NCI-H2029 (cell line): Measurements from ENCODE around the gene C19orf73.
"Not testable (repeated sequence)": the region's sequence is repeated elsewhere in the genome, so short reads cannot be mapped to it uniquely, and the experiment has no call there.

ENCODE experiments used
- DNase-seq: peaks from one replicate; lab custom pipeline; 2025; lab: John Stamatoyannopoulos, UW

C19orf73 gene

DNA sequence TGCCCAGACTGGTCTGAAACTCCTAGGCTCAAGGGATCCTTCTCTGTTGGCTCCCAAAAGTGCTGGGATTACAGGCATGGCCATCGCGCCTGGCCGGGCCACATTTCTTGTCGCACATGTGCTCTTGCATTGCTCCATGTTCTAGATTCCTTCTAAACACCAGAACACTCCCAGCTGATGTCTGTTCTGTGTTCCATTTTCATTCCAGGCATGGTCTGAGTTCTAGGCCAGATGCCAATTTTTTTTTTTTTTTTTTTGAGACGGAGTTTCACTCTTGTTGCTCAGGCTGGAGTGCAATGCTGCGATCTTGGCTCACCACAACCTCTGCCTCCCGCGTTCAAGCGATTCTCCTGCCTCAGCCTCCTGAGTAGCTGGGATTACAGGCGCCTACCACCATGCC, 2.9 kb upstream of the C19orf73 start:
- not testable (repeated sequence) for DNase-seq

- DNase-seq: no peak
Measured at GRCh38 chr19:49120868-49121267, 1.9 kb upstream of the C19orf73 start.

- no peak for DNase-seq
Measured at GRCh38 chr19:49120325-49120683, 1.4 kb upstream of the C19orf73 start.

GRCh38 chr19:49119411-49120324, 725 bp upstream of the C19orf73 start, which contains the start of gene PPFIA3:
Gene PPFIA3, plus strand, starts transcription at chr19:49119544. Its CDS starts 8,330 bp downstream, at chr19:49127874.
- no peak for DNase-seq

GRCh38 chr19:49117677-49118564, 1.0 kb downstream of the C19orf73 start:
- DNase-seq: no peak

DNA sequence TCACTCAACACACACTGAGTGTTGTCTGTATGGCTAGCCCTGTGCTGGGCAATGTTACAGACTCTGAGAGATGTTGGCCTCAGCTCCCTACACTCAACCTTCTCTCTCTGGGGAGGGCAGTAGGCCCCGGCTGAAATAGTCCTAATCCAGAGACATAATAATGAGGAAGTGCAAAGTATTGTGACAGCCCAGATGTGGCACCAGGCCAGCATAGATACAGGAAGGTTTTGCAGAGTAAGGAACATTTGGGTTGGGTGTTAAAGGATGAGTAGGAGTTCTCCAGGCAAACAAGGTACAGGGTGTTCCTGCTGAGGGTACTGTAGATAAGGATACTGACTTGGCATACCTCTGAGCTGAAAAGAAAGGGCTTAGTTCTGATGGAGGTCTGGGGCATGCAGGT, 2.4 kb downstream of the C19orf73 start:
- no peak for DNase-seq

- no peak for DNase-seq
Measured at GRCh38 chr19:49114630-49115363, 4.1 kb downstream of the C19orf73 start.

DNA sequence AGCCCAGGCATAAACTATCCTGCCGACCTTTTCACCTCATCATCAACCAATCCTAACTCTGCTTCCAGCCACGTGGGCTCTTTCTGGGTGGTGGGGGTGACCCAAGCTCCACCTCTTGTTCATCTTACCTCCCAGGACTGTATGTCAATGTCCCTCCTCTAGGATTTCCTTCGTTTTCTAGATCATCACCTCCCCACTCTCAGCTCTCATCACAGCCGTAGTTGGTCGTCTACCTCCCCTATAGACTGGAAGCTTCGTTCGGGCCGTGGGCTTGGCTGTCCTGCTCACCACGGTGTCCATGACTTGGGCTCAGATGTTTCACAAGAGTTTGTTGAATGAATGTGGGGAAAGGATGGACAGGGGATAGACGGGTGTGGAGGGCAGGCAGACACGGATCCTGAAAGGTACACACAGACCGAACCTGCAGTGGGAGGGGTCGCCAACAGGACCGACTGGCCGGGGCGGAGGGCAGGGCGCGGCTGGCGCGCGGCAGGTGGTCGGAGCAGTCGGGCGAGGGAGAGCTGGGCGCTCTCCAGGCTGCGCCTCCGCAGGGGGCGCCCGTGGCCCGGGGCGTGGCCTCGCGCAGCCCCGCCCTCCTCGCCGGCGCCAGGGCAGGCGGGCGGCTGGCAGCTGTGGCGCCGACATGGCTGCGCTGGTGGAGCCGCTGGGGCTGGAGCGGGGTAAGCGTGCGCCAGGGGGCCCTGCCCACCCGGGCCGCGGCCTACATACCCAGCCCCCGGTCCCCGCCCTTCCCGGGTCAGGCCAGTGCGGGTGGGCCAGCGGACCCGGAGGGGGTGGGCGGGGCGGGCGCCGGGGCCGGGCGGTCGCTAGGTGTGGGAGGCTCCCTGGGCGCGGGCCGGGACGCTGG, 4.9 kb downstream of the C19orf73 start, which contains the start of gene LIN7B:
LIN7B (plus strand) TSS at position 609 of the 868 bp plus-strand sequence; CDS start at position 644, 35 bp downstream.
- peak; percentile 61 for DNase-seq

DNA sequence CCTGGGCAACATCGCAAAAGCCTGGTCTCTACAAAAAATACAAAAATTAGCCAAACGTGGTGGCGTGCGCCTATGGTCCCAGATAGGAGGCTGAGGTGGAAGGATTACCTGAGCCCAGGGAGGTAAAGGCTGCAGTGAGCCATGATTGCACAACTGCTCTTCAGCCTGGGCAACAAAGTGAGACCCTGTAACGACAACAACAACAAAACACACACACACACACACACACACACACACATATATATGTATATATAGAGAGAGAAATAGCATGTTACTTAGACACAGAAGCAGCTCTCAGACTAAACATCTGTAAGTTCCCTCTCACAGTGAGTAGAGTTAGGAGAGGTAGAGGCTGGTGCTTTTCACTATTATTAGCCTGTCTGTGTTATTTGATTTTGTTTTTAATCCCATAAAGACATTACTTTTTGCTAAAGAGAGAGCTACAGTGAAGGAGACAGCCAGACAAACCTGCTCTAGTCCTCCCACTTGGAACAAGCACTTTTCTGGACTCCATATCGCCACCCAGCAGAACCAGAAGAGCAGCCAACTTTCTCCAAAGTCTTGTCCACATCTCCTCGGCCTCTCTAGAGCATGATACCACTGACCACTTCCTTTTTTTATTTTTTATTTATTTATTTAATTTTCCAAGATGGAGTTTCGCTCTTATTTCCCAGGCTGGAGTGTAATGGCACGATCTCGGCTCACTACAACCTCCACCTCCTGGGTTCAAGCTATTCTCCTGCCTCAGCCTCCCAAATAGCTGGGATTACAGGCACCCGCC, 7.5 kb downstream of the C19orf73 start:
- no peak for DNase-seq

DNA sequence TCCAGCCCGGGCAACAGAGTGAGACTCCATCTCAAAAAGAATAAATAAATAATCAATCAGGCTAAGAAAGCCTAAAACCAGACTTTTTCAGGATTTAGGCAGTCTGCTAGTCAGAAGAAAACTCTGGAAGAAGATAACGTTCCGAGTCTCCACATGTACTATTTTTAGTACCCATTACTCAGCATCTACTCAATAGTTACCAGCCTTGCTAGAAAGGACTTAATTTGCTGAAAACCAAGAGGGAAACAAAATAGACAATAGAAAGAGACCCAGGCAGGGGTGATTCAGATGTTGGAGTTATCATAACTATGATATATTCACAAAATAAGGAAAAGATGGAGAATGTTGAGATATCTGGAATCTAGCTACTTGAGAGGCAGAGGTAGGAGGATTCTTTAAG, 8.4 kb downstream of the C19orf73 start:
- no peak for DNase-seq

GRCh38 chr19:49109569-49110233, 9.2 kb downstream of the C19orf73 start:
- DNase-seq: no peak

- no peak for DNase-seq
Measured at GRCh38 chr19:49109051-49109450, 9.9 kb downstream of the C19orf73 start.

- no peak for DNase-seq
Measured at GRCh38 chr19:49107625-49108459, 11.1 kb downstream of the C19orf73 start.

DNA sequence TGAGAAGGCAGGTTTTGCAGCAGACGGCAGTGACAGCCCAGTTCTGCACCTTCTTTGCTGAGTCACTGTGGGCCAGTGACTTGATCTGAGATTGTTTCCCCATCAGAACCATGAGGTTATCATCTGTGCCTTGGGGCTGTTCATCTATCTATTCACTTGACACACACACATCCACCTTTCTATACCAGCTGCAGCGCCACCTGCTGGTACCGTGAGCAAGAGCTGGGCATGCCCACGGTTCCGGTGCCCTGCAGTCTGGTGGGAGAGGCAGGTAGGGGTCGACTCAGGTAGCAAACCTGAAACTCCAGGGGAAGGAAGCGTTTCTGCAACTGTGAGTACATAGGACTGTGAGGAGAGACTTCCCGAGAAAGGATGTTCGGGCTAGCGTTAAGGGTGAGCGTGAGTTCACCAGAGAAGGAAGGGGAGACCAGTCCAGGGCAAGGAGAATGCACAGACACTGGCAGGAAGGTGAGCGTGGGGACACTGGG, 12.3 kb downstream of the C19orf73 start:
- peak; percentile 34 for DNase-seq

GRCh38 chr19:49104229-49104864, 14.6 kb downstream of the C19orf73 start:
- no peak for DNase-seq

- no peak for DNase-seq
Measured at GRCh38 chr19:49103331-49104085, 15.4 kb downstream of the C19orf73 start.

GRCh38 chr19:49102303-49102702, 16.6 kb downstream of the C19orf73 start:
- no peak for DNase-seq
